Ectodermal cell (in vitro differentiated cells): Measurements from ENCODE around the gene FGFR3.

Experiments used
- H3K27ac ChIP-seq: 2 replicates; pipeline ENCODE4 v1.7.0; 2013; ENCODE audit warnings: mild to moderate bottlenecking, low read depth, low read length; ENCODE audit not compliant: insufficient read depth, poor library complexity, severe bottlenecking
- H3K27me3 ChIP-seq: 2 replicates; pipeline ENCODE4 v1.7.0; 2013; ENCODE audit warnings: mild to moderate bottlenecking, low read length; ENCODE audit not compliant: insufficient read depth, control insufficient read depth, poor library complexity, severe bottlenecking
- H3K36me3 ChIP-seq: one replicate; pipeline ENCODE4 v1.7.0; 2013; ENCODE audit warnings: low read length; ENCODE audit not compliant: control insufficient read depth, insufficient read depth
- H3K4me1 ChIP-seq: one replicate; pipeline ENCODE4 v1.7.0; 2013; ENCODE audit warnings: low read length; ENCODE audit not compliant: control insufficient read depth, insufficient read depth
- H3K4me3 ChIP-seq: 2 replicates; pipeline ENCODE4 v1.7.0; 2013; ENCODE audit warnings: low read depth, low read length, control low read depth; ENCODE audit not compliant: insufficient read depth
- H3K9me3 ChIP-seq: 2 replicates; pipeline ENCODE4 v1.7.0; 2013; ENCODE audit warnings: mild to moderate bottlenecking, low read length, moderate library complexity; ENCODE audit not compliant: control insufficient read depth
- WGBS, 2 experiments: methylation state at CpG; one replicate each; pipeline ENCODE4 v1.1.7; 2013; ENCODE audit warnings: missing lambda C conversion rate in 2 of 2; 5-methylcytosine and 5-hydroxymethylcytosine counted together

FGFR3 gene

DNA sequence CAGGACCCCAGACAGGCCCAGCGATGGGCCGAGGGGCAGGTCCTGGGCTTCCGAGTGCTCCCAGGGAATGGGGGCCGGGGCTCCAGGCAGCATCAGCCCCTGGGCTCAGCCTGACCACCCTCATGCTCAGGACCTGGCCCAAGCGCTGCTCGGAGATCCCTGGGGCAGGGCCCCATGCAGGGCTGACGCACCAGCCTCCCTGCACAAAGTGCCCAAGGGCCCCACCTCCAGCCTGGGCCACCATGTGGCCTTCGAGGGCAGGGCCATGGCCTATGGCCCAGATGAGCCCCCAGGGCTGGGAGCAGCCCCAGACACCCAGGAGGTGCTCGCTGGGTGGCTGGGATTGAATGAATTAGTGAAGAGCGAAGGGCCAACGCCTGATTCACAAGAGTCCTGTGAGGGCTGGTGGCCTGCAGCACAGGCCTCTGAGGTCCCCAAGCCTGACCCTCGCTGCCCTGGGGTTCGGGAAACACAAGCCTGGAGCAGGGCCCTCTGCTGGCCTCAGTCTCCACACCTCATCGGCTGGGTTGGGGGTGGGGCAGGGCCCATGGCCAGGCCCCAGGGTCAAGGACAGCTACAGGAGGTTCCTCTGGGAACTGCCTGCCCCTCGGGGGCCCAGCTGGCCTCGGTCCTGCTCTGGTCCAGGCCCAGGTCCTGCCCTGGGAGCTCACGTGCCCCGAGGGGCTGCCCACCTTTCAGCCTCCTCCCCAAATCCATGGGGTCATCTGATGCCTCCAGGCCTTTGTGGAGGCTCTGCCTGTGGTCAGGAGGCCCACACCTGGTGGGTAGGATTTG lies 13.3 kb upstream of the FGFR3 start:
- Histone ChIP-seq H3K9me3 (no peaks in the 10 kb centered on the region), H3K27ac (peak overlapping the region; percentile 8), H3K4me3 (no peak overlapping the region), H3K36me3 (no peaks in the 10 kb centered on the region), H3K4me1 (peaks cover 48% of the 10 kb centered on the region), H3K27me3 (no peaks in the 10 kb centered on the region)
- WGBS, 2 experiments: 84 to 87% methylated on average over 18 of the region's 18 CpGs

DNA sequence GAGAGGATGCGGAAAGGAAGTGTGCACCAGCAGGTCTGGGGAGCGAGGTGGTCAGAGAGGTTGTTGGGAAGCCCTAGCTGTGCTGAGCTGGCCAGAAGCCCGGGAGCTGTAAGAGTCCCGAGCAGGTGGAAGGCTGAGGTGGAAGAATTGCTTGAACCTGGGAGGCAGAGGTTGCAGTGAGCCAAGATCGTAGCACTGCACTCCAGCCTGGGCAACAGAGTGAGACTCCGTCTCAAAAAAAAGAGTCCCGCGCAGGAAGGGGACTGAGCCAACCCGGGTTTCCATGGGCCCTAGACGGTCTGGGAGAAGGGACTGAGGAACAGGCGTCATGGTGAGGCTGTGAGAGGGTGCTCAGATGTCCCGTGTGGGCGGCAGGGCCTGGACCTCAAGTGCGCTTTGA lies 12.7 kb upstream of the FGFR3 start:
- Histone ChIP-seq H3K27ac (no peak overlapping the region), H3K9me3 (no peaks in the 10 kb centered on the region), H3K4me1 (peaks cover 53% of the 10 kb centered on the region), H3K36me3 (no peaks in the 10 kb centered on the region), H3K27me3 (no peaks in the 10 kb centered on the region), H3K4me3 (no peak overlapping the region)
- 90 to 94% methylated on average over 14 of the region's 14 CpGs for WGBS, 2 experiments

DNA sequence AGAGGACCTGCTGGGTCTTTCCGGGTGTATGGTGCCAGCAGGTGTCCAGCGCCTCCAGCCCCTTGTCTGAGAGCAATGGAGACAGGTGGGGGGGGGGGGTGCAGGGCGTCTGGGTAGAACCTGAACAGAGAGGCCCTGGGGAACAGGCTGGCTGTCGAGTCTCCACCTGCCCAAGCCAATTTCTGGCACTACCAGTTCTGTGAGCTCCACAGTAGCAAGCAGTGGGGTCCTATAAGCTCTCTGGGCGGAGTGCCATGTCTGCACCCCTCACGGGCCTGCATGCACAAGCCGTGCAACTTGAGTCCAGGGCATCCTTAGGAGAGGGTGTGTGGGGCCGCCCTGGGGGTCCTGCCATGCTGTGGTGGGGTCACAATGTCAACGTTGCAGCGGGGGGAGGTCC lies 10.1 kb upstream of the FGFR3 start:
- H3K4me1 ChIP-seq: peaks cover 34% of the 10 kb centered on the region
- WGBS, 2 experiments: 93 to 95% methylated on average over 8 to 10 of the region's 10 CpGs
- H3K27me3 ChIP-seq: no peaks in the 10 kb centered on the region
- H3K9me3 ChIP-seq: no peaks in the 10 kb centered on the region
- H3K27ac ChIP-seq: no peak overlapping the region
- H3K36me3 ChIP-seq: no peaks in the 10 kb centered on the region
- H3K4me3 ChIP-seq: no peak overlapping the region

DNA sequence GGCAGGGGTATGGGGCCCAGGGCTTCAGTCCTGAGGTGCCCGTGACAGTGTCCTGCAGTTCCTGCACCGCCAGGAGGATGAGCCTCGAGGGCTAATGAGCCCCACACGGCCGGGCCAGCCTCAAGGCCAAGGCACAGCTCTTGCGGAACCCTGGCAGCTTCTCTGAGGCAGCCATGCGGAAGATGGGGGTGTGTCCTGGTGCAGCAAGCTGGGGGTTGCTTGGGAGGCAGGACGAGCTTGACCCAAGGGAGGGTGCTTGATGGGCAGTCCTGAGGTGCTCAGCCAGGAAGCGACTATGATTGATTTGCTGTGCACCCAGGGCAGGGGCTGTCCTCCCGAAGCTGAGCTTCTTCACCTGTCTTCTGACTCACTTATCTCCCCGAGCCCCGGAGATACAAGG lies 9.1 kb upstream of the FGFR3 start:
- no peaks in the 10 kb centered on the region for H3K36me3 ChIP-seq
- no peak overlapping the region for H3K4me3 ChIP-seq
- peaks cover 27% of the 10 kb centered on the region for H3K4me1 ChIP-seq
- H3K9me3 ChIP-seq: no peaks in the 10 kb centered on the region
- H3K27ac ChIP-seq: no peak overlapping the region
- WGBS, 2 experiments: 89 to 92% methylated on average over 12 of the region's 12 CpGs
- no peaks in the 10 kb centered on the region for H3K27me3 ChIP-seq

DNA sequence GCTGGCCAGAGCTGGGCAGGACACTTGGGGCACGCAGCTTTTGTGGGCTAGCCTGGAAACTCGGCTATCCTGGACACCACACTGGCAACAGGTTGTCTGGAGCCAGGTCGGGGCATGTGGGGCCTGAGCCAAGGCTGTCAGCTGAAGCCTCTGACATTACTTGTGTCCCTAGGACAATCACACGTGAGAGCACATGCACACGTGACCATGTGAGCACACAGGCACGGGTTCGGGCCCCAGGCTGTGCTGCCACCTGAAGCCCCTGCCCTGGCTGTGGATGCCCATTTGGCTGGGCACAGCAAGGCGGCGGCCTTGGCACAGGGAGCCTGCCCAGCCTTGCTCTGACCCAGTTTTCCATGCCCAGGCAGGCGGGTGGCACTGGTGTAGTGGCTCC lies 8.7 kb upstream of the FGFR3 start:
- Histone ChIP-seq H3K9me3 (no peaks in the 10 kb centered on the region), H3K4me1 (peaks cover 23% of the 10 kb centered on the region), H3K4me3 (no peak overlapping the region), H3K36me3 (no peaks in the 10 kb centered on the region), H3K27me3 (no peaks in the 10 kb centered on the region), H3K27ac (no peak overlapping the region)
- 92% methylated on average over 10 of the region's 10 CpGs for WGBS, 2 experiments

DNA sequence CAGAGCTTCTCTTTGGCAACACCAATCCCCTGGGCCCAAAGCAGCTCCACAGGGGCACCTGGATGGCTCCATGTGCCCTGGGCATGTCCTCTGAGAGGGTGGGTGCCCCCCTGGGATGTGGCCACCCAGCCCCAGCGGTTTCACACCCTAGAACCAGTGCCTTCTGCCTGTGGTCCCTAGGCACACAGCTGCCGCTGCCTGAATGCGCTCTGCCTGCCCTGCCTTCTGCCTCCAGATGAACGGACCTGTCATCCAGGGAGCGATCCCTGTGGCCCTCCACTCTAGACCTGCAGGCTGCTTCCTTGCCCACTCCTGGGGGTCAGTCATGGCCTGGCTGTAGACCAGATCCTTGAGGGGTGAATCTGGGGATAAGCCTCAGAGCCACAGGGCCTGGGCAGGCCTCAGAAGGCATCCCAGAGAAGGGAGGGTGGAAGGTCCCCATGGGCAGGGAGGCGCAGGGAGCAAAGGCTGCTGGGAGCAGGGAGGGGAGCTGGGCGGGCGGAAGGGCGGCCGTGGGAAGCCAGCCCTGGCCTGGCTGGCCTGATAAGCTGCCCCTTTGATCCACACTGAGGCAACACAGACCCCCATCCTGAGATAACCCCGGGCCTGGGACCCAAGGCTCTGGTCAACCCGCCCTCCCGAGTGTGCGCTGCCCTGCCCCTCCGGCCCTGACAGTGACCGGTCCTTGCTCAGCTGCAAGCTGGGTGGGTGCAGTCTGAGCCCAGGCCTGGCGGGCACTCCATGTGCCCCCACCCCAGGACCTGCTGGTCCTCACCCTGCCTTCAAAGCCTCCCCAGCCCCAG lies 8.1 kb upstream of the FGFR3 start:
- peaks cover 17% of the 10 kb centered on the region for H3K4me1 ChIP-seq
- H3K4me3 ChIP-seq: no peak overlapping the region
- no peaks in the 10 kb centered on the region for H3K9me3 ChIP-seq
- H3K27me3 ChIP-seq: no peaks in the 10 kb centered on the region
- H3K36me3 ChIP-seq: no peaks in the 10 kb centered on the region
- H3K27ac ChIP-seq: no peak overlapping the region
- WGBS, 2 experiments: 87 to 91% methylated on average over 17 of the region's 17 CpGs

DNA sequence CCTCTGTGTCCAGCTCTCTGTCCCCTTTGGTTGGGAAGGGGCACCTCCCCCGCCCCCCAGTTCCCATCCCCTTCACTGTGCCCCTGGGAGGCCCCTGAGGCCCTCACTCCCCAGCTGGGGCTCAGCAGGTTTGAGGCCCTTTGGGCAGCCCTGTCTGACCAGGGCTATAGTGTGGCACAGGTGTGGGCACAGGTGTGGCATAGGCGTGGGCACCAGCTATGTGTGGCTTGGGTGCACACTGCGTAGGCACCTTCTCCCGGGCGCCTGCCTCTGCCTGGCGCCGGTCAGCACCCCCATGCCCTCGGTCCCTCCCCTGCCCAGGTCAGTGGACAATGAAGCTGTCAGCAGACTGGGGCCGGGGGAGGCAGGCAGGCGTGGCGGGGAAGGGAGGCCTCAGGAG lies 7.5 kb upstream of the FGFR3 start:
- 93 to 94% methylated on average over 11 of the region's 11 CpGs for WGBS, 2 experiments
- Histone ChIP-seq H3K4me3 (no peak overlapping the region), H3K9me3 (no peaks in the 10 kb centered on the region), H3K27me3 (no peaks in the 10 kb centered on the region), H3K36me3 (no peaks in the 10 kb centered on the region), H3K4me1 (peaks cover 14% of the 10 kb centered on the region), H3K27ac (no peak overlapping the region)

DNA sequence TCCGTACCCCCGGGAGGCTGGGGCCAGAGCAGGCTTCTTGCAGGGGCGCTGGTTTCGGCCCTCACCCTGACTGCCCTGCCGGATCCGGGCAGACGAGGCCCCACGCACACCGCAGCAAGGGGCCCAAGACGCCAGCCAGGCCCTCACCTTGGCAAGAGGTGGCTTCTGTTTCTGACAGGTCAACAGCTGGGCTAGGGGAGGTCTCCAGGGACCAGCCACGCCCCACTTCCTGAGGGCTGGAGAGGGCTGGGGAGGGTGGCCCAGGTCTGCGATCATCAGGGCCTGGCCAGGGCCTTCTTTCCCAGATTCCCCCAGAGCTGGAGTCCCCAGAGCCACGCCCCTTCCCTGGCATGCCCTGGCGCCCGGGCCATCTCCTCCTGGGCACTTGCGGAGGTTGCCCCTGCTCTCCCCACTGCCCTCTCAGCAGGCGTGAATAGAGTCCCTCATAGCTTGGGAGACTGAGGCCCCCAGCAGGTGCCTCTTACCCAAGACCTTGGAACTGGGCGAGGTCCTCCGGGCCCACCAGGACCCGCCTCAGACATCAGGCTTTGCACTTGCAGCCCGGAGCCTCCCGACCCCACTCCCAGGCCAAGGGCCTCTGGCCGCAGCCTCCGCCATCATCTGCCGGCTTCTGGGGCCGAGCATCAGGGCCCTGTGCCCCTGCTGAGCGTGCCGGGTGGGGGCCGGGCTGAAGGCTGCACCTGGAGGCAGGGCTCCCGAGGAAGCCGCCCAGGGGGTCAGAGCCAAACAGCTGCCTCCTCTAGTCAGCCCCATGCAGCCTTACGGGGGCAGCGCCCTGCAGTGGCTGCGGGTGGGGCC lies 6.3 kb upstream of the FGFR3 start:
- H3K4me1 ChIP-seq: peaks cover 14% of the 10 kb centered on the region
- WGBS, 2 experiments: 92 to 93% methylated on average over 34 of the region's 34 CpGs
- H3K27ac ChIP-seq: no peak overlapping the region
- no peaks in the 10 kb centered on the region for H3K9me3 ChIP-seq
- no peak overlapping the region for H3K4me3 ChIP-seq
- H3K27me3 ChIP-seq: peaks cover 4% of the 10 kb centered on the region
- H3K36me3 ChIP-seq: no peaks in the 10 kb centered on the region

DNA sequence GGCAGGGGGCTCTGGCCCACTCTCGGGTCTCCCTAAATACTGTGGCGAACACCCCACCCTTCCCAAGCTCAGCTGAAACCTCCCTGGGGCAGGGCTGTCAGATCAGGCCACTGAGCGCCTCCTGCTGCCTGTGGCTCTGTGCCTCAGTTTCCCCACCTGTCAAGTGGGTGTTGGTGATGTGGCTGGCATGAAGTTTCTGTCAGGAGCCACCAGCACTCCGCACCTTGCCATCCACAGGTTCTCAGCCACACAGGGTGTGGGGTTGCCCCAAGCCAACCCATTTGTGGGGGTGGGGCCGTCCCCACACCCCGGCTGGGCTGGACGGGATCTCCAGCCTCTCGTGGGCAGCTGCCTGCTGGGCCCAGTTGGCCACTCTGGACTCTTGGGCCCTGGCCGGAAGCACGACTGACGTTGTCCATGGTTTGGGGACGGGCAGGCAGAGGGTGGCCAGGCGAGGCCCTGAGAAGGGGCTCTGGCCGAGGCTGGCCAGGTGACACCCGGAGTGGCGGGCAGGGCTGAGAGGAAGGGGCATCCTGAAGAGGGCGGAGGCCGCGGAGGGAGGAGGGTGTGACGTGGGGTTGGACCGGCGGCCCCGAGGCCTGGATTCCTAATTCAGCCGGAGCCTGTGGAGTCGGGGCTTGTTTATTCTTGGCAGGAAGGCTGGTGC lies 5.5 kb upstream of the FGFR3 start:
- Histone ChIP-seq H3K4me1 (peaks cover 18% of the 10 kb centered on the region), H3K4me3 (no peak overlapping the region), H3K36me3 (no peaks in the 10 kb centered on the region), H3K9me3 (no peaks in the 10 kb centered on the region), H3K27me3 (peaks cover 10% of the 10 kb centered on the region), H3K27ac (no peak overlapping the region)
- 72 to 78% methylated on average over 25 of the region's 25 CpGs for WGBS, 2 experiments
